ENCODE measurements around the gene ZBTB20. TPM values are rescaled to one million over a fixed set of nuclear protein-coding genes. Genes with fewer than 3 reads are reported as not detected.

ZBTB20 gene
- total and polyA plus RNA-seq, 4 donors, result 0.69 to 128 (median 51.7) TPM

GRCh38 chr3:114466816-114467215 lies 680.3 kb downstream of the ZBTB20 start:
- H3K4me3 ChIP-seq (ENCODE audit: low read length in 2 of 2), result no peak overlapping the region
- ATAC-seq (ENCODE audit: low FRiP score) (no peak), DNase-seq (no peak)
- H3K4me1 ChIP-seq (ENCODE audit: control insufficient read depth in 1 of 2, insufficient read depth in 2 of 2, low read length in 2 of 2), result peaks cover 1 to 2% of the 10 kb centered on the region in 2 donors
- no peak overlapping the region for H3K27ac ChIP-seq (ENCODE audit: low read depth in 1 of 2, low read length in 2 of 2)
- no peaks in the 10 kb centered on the region for H3K27me3 ChIP-seq (ENCODE audit: control insufficient read depth in 1 of 2, insufficient read depth in 2 of 2, low read length in 1 of 2)
- no peaks in the 10 kb centered on the region for H3K36me3 ChIP-seq (ENCODE audit: control insufficient read depth in 1 of 2, insufficient read depth in 2 of 2, low read length in 1 of 2)
- no peaks in the 10 kb centered on the region for H3K9me3 ChIP-seq (ENCODE audit: control insufficient read depth, low read length)
- WGBS, 2 donors, result 98 to 99% methylated on average over 4 of the region's 4 CpGs
- intact Hi-C loops (cut with DNase I), result no loop called here

- 95% methylated on average over 2 of the region's 2 CpGs for WGBS, 2 donors
- DNase-seq (no peak), ATAC-seq (ENCODE audit: low FRiP score) (no peak)
- Histone ChIP-seq H3K4me3 (ENCODE audit: low read length in 2 of 2) (no peak overlapping the region), H3K27ac (ENCODE audit: low read depth in 1 of 2, low read length in 2 of 2) (no peak overlapping the region), H3K9me3 (ENCODE audit: control insufficient read depth, low read length) (no peaks in the 10 kb centered on the region), H3K27me3 (ENCODE audit: control insufficient read depth in 1 of 2, insufficient read depth in 2 of 2, low read length in 1 of 2) (no peaks in the 10 kb centered on the region), H3K36me3 (ENCODE audit: control insufficient read depth in 1 of 2, insufficient read depth in 2 of 2, low read length in 1 of 2) (no peaks in the 10 kb centered on the region), H3K4me1 (ENCODE audit: control insufficient read depth in 1 of 2, insufficient read depth in 2 of 2, low read length in 2 of 2) (peaks cover 1 to 2% of the 10 kb centered on the region in 2 donors)
- intact Hi-C loops (cut with DNase I), result no loop called here
These were observed 680.8 kb downstream of the ZBTB20 start for GRCh38 chr3:114466251-114466650.

GRCh38 chr3:114464548-114464947 lies 682.5 kb downstream of the ZBTB20 start:
- Histone ChIP-seq H3K4me1 (ENCODE audit: control insufficient read depth in 1 of 2, insufficient read depth in 2 of 2, low read length in 2 of 2) (peaks cover 1 to 2% of the 10 kb centered on the region in 2 donors), H3K4me3 (ENCODE audit: low read length in 2 of 2) (no peak overlapping the region), H3K9me3 (ENCODE audit: control insufficient read depth, low read length) (no peaks in the 10 kb centered on the region), H3K27me3 (ENCODE audit: control insufficient read depth in 1 of 2, insufficient read depth in 2 of 2, low read length in 1 of 2) (no peaks in the 10 kb centered on the region), H3K27ac (ENCODE audit: low read depth in 1 of 2, low read length in 2 of 2) (no peak overlapping the region), H3K36me3 (ENCODE audit: control insufficient read depth in 1 of 2, insufficient read depth in 2 of 2, low read length in 1 of 2) (no peaks in the 10 kb centered on the region)
- DNase-seq (no peak), ATAC-seq (ENCODE audit: low FRiP score) (no peak)
- intact Hi-C loops (cut with DNase I), result no loop called here

- Histone ChIP-seq H3K36me3 (ENCODE audit: control insufficient read depth in 1 of 2, insufficient read depth in 2 of 2, low read length in 1 of 2) (no peaks in the 10 kb centered on the region), H3K27me3 (ENCODE audit: control insufficient read depth in 1 of 2, insufficient read depth in 2 of 2, low read length in 1 of 2) (no peaks in the 10 kb centered on the region), H3K9me3 (ENCODE audit: control insufficient read depth, low read length) (no peaks in the 10 kb centered on the region), H3K27ac (ENCODE audit: low read depth in 1 of 2, low read length in 2 of 2) (no peak overlapping the region), H3K4me1 (ENCODE audit: control insufficient read depth in 1 of 2, insufficient read depth in 2 of 2, low read length in 2 of 2) (no peaks in the 10 kb centered on the region), H3K4me3 (ENCODE audit: low read length in 2 of 2) (no peak overlapping the region)
- intact Hi-C loops (cut with DNase I), result no loop called here
- DNase-seq (no peak), ATAC-seq (ENCODE audit: low FRiP score) (no peak)
- 85 to 91% methylated on average over 3 of the region's 3 CpGs for WGBS, 2 donors
These were observed 684.3 kb downstream of the ZBTB20 start for GRCh38 chr3:114462750-114463149.

- ATAC-seq (ENCODE audit: low FRiP score), result no peak
- H3K36me3 ChIP-seq (ENCODE audit: control insufficient read depth in 1 of 2, insufficient read depth in 2 of 2, low read length in 1 of 2), result no peaks in the 10 kb centered on the region
- no peak for DNase-seq
- no peaks in the 10 kb centered on the region for H3K4me1 ChIP-seq (ENCODE audit: control insufficient read depth in 1 of 2, insufficient read depth in 2 of 2, low read length in 2 of 2)
- H3K4me3 ChIP-seq (ENCODE audit: low read length in 2 of 2), result no peak overlapping the region
- no peaks in the 10 kb centered on the region for H3K27me3 ChIP-seq (ENCODE audit: control insufficient read depth in 1 of 2, insufficient read depth in 2 of 2, low read length in 1 of 2)
- WGBS, 2 donors, result 92 to 95% methylated on average over 1 of the region's 1 CpG
- intact Hi-C loops (cut with DNase I), result no loop called here
- H3K9me3 ChIP-seq (ENCODE audit: control insufficient read depth, low read length), result no peaks in the 10 kb centered on the region
- no peak overlapping the region for H3K27ac ChIP-seq (ENCODE audit: low read depth in 1 of 2, low read length in 2 of 2)
These were observed 686.6 kb downstream of the ZBTB20 start for GRCh38 chr3:114460459-114460858.

GRCh38 chr3:114456742-114457141 lies 690.3 kb downstream of the ZBTB20 start:
- Histone ChIP-seq H3K4me1 (ENCODE audit: control insufficient read depth in 1 of 2, insufficient read depth in 2 of 2, low read length in 2 of 2) (no peaks in the 10 kb centered on the region), H3K36me3 (ENCODE audit: control insufficient read depth in 1 of 2, insufficient read depth in 2 of 2, low read length in 1 of 2) (no peaks in the 10 kb centered on the region), H3K27me3 (ENCODE audit: control insufficient read depth in 1 of 2, insufficient read depth in 2 of 2, low read length in 1 of 2) (no peaks in the 10 kb centered on the region), H3K4me3 (ENCODE audit: low read length in 2 of 2) (no peak overlapping the region), H3K27ac (ENCODE audit: low read depth in 1 of 2, low read length in 2 of 2) (no peak overlapping the region), H3K9me3 (ENCODE audit: control insufficient read depth, low read length) (no peaks in the 10 kb centered on the region)
- ATAC-seq (ENCODE audit: low FRiP score) (no peak), DNase-seq (no peak)
- WGBS, 2 donors, result 96 to 98% methylated on average over 4 of the region's 4 CpGs
- intact Hi-C loops (cut with DNase I), result no loop called here

- no peak for ATAC-seq (ENCODE audit: low FRiP score)
- no peak for DNase-seq
- WGBS, 2 donors, result 39 to 46% methylated on average over 7 of the region's 7 CpGs
- peak overlapping the region; percentile 98 to 99 for H3K4me3 ChIP-seq (ENCODE audit: low read length in 2 of 2)
- intact Hi-C loops (cut with DNase I), result no loop called here
- no peaks in the 10 kb centered on the region for H3K27me3 ChIP-seq (ENCODE audit: control insufficient read depth in 1 of 2, insufficient read depth in 2 of 2, low read length in 1 of 2)
- no peak overlapping the region for H3K27ac ChIP-seq (ENCODE audit: low read depth in 1 of 2, low read length in 2 of 2)
- no peaks in the 10 kb centered on the region for H3K36me3 ChIP-seq (ENCODE audit: control insufficient read depth in 1 of 2, insufficient read depth in 2 of 2, low read length in 1 of 2)
- peaks cover 0 to 4% of the 10 kb centered on the region in 2 donors for H3K4me1 ChIP-seq (ENCODE audit: control insufficient read depth in 1 of 2, insufficient read depth in 2 of 2, low read length in 2 of 2)
- no peaks in the 10 kb centered on the region for H3K9me3 ChIP-seq (ENCODE audit: control insufficient read depth, low read length)
These were observed 691.7 kb downstream of the ZBTB20 start for GRCh38 chr3:114455432-114455831.

- Histone ChIP-seq H3K9me3 (ENCODE audit: control insufficient read depth, low read length) (no peaks in the 10 kb centered on the region), H3K27ac (ENCODE audit: low read depth in 1 of 2, low read length in 2 of 2) (peak overlapping the region in 1 of 2 donors; percentile 66), H3K4me1 (ENCODE audit: control insufficient read depth in 1 of 2, insufficient read depth in 2 of 2, low read length in 2 of 2) (peaks cover 0 to 4% of the 10 kb centered on the region in 2 donors), H3K36me3 (ENCODE audit: control insufficient read depth in 1 of 2, insufficient read depth in 2 of 2, low read length in 1 of 2) (no peaks in the 10 kb centered on the region), H3K27me3 (ENCODE audit: control insufficient read depth in 1 of 2, insufficient read depth in 2 of 2, low read length in 1 of 2) (no peaks in the 10 kb centered on the region), H3K4me3 (ENCODE audit: low read length in 2 of 2) (peak overlapping the region; percentile 98 to 99)
- ATAC-seq (ENCODE audit: low FRiP score), result peak; percentile 38
- intact Hi-C loops (cut with DNase I), result no loop called here
- 0 to 2% methylated on average over 12 of the region's 12 CpGs for WGBS, 2 donors
- DNase-seq, result no peak
These were observed 692.4 kb downstream of the ZBTB20 start for GRCh38 chr3:114454551-114455251.

GRCh38 chr3:114453361-114453780 lies 693.7 kb downstream of the ZBTB20 start:
- H3K27me3 ChIP-seq (ENCODE audit: control insufficient read depth in 1 of 2, insufficient read depth in 2 of 2, low read length in 1 of 2), result no peaks in the 10 kb centered on the region
- H3K9me3 ChIP-seq (ENCODE audit: control insufficient read depth, low read length), result no peaks in the 10 kb centered on the region
- no peak overlapping the region for H3K27ac ChIP-seq (ENCODE audit: low read depth in 1 of 2, low read length in 2 of 2)
- ATAC-seq (ENCODE audit: low FRiP score) (no peak), DNase-seq (no peak)
- no peaks in the 10 kb centered on the region for H3K36me3 ChIP-seq (ENCODE audit: control insufficient read depth in 1 of 2, insufficient read depth in 2 of 2, low read length in 1 of 2)
- WGBS, 2 donors, result 69 to 76% methylated on average over 2 of the region's 2 CpGs
- H3K4me3 ChIP-seq (ENCODE audit: low read length in 2 of 2), result peak overlapping the region in 1 of 2 donors; percentile 18
- H3K4me1 ChIP-seq (ENCODE audit: control insufficient read depth in 1 of 2, insufficient read depth in 2 of 2, low read length in 2 of 2), result peaks cover 0 to 4% of the 10 kb centered on the region in 2 donors
- intact Hi-C loops (cut with DNase I), result no loop called here

Measured in aorta (tissue), 5 donors.